SU-DHL-6 (cell line): ENCODE data around the gene COG1.
A peak's percentile ranks its signal among the peaks of the same experiment; 100 is the strongest.

Experiments
- H2AFZ ChIP-seq: fragments of 200-600 bp; sonication (generic); 2 replicates; pipeline ENCODE4 v1.6.1; 2014; ENCODE audit warnings: low read depth, mild to moderate bottlenecking, moderate library complexity, mixed read lengths, antibody characterized with exemption, low read length; ENCODE audit not compliant: severe bottlenecking
- H3F3A ChIP-seq: fragments of 200-600 bp; shearing (Covaris generic); 2 replicates; pipeline ENCODE4 v1.6.0; 2016; ENCODE audit warnings: antibody characterized with exemption, mild to moderate bottlenecking; ENCODE audit not compliant: insufficient read depth
- H3K27ac ChIP-seq: fragments of 200-600 bp; sonication (generic); 2 replicates; pipeline ENCODE4 v1.5.1; 2016; ENCODE audit warnings: low read depth, mild to moderate bottlenecking, low read length, moderate library complexity, mixed read lengths
- H3K27me3 ChIP-seq: fragments of 200-600 bp; sonication (generic), shearing (Covaris generic); 2 replicates; pipeline ENCODE4 v1.6.0; 2014; ENCODE audit warnings: mild to moderate bottlenecking, low read length
- H3K36me3 ChIP-seq: fragments of 200-600 bp; sonication (generic); 2 replicates; pipeline ENCODE4 v1.6.1; 2014; ENCODE audit warnings: mild to moderate bottlenecking, low read length, mixed read lengths
- H3K4me2 ChIP-seq: fragments of 300-600, 200-600 bp; shearing (Covaris generic), sonication (generic); 2 replicates; pipeline ENCODE4 v1.6.0; 2014; ENCODE audit warnings: low read length, low read depth, mild to moderate bottlenecking; ENCODE audit not compliant: poor library complexity, severe bottlenecking
- H3K4me3 ChIP-seq: fragments of 200-600 bp; sonication (generic); 2 replicates; pipeline ENCODE4 v1.5.1; 2014; ENCODE audit warnings: antibody characterized with exemption, low read length, mild to moderate bottlenecking, mixed read lengths; ENCODE audit not compliant: insufficient read depth, poor library complexity, severe bottlenecking
- H3K79me2 ChIP-seq: fragments of 200-600 bp; sonication (generic); 2 replicates; pipeline ENCODE4 v1.6.1; 2014; ENCODE audit warnings: mild to moderate bottlenecking, low read length, moderate library complexity; ENCODE audit not compliant: insufficient read depth
- H3K9ac ChIP-seq: fragments of 200-600 bp; sonication (generic); 2 replicates; pipeline ENCODE4 v1.7.0; 2014; ENCODE audit warnings: mild to moderate bottlenecking, low read length
- H3K9me2 ChIP-seq: fragments of 200-600 bp; sonication (generic); replicated peaks from 2 replicates; pipeline ENCODE4 v1.6.1; 2014; ENCODE audit warnings: low read length; ENCODE audit not compliant: insufficient read depth
- H3K9me3 ChIP-seq: fragments of 200-600 bp; sonication (generic); 2 replicates; pipeline ENCODE4 v1.6.1; 2014; ENCODE audit warnings: low read length, mixed read lengths; ENCODE audit not compliant: insufficient read depth
- H4K20me1 ChIP-seq: fragments of 200-600 bp; sonication (generic); 2 replicates; pipeline ENCODE4 v1.6.1; 2014; ENCODE audit warnings: low read depth, mild to moderate bottlenecking, antibody characterized with exemption, low read length, moderate library complexity, mixed read lengths
- EZH2phosphoT487 ChIP-seq: fragments of 200-600 bp; sonication (generic), shearing (Covaris generic); conservative IDR thresholded peaks from 2 replicates; pipeline ENCODE4 v1.6.1; 2018; ENCODE audit warnings: mild to moderate bottlenecking, antibody characterized with exemption, low read length, moderate library complexity, mixed read lengths
- TF ChIP-seq, protein P1 (sequence below): fragments of 200-600 bp; sonication (generic); IDR thresholded peaks from one replicate; pipeline ENCODE4 v1.5.1; 2017; ENCODE audit warnings: antibody characterized with exemption, mild to moderate bottlenecking, low read length, moderate library complexity; ENCODE audit not compliant: insufficient read depth, poor library complexity, severe bottlenecking

Gene COG1

DNA sequence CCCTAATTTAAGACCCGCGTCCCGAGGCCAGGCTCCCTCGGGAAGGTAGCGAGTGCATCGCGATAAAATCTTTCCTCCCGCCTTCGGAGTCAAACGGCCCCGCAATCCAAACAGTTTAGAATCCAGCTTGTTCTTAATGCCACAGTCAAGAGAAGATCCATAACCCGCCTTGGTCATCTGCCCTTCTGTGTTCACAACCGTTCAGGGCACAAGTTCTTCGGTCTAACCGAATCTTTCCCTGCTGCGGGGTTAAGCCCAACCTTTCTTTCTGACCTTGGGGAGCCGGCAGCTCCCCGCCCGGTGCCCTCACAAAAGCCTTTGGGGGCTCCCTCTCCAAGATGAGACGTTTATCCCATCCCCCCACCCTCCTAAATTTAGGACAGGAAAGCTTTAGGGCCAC, 38.5 kb downstream of the COG1 start:
- no peaks in the 10 kb centered on the region for H3K27me3 ChIP-seq
- H3K9ac ChIP-seq = peak overlapping the region; percentile 92
- peaks cover 67% of the 10 kb centered on the region for H3K79me2 ChIP-seq
- H3K4me2 ChIP-seq = peak overlapping the region; percentile 79
- H3K27ac ChIP-seq = peak overlapping the region; percentile 25
- H3K9me3 ChIP-seq = no peaks in the 10 kb centered on the region
- H3K4me3 ChIP-seq = peak overlapping the region; percentile 93
- H3F3A ChIP-seq = no peaks in the 10 kb centered on the region
- H3K36me3 ChIP-seq = peaks cover 13% of the 10 kb centered on the region; the same call in 1 of the 2 replicates
- TF ChIP-seq EZH2phosphoT487 = no peak
- H2AFZ ChIP-seq = peak overlapping the region; percentile 50
- H4K20me1 ChIP-seq = peaks cover 3% of the 10 kb centered on the region; the same call in 1 of the 2 replicates
- no peaks in the 10 kb centered on the region for H3K9me2 ChIP-seq

DNA sequence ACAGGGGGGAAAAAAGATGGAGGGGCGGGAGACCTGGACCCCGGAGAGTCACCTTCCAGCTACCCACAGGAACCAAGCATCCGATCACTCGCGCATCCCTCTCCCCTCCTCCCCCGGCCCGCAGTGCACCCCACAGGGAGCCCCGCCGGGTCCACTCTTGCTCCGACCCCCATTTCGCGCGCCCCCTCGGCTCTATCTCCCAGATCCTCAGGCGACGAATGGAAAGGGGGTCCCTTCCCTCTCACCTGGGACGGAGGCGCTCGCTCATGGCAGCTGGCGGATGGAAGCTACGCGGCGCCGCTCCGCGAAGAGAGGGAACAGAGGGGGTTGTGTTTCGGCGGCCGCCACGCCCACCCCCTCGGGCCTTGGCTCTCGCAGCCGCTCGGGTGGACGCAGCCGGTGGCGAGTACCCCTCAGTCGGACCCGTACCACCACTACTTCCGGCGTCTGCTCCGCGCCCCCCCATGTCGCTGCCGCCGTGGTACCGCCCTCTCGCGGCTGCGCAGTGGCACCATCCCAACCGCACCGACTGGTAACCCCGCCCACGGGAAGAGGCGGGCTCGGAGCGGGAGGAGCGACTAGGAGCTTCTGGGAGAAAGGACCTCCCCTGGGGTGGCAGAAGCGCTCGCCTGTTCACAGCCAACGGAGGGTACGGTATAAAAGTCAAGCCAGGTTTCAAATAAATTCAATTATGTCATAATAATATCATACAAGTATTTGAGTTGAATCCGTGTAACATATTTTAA, 39.2 kb downstream of the COG1 start:
- Histone ChIP-seq H3K79me2 (peaks cover 65% of the 10 kb centered on the region), H3F3A (no peaks in the 10 kb centered on the region)
- no peak for TF ChIP-seq EZH2phosphoT487
- TF ChIP-seq, protein P1, sequence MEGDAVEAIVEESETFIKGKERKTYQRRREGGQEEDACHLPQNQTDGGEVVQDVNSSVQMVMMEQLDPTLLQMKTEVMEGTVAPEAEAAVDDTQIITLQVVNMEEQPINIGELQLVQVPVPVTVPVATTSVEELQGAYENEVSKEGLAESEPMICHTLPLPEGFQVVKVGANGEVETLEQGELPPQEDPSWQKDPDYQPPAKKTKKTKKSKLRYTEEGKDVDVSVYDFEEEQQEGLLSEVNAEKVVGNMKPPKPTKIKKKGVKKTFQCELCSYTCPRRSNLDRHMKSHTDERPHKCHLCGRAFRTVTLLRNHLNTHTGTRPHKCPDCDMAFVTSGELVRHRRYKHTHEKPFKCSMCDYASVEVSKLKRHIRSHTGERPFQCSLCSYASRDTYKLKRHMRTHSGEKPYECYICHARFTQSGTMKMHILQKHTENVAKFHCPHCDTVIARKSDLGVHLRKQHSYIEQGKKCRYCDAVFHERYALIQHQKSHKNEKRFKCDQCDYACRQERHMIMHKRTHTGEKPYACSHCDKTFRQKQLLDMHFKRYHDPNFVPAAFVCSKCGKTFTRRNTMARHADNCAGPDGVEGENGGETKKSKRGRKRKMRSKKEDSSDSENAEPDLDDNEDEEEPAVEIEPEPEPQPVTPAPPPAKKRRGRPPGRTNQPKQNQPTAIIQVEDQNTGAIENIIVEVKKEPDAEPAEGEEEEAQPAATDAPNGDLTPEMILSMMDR = no peak

DNA sequence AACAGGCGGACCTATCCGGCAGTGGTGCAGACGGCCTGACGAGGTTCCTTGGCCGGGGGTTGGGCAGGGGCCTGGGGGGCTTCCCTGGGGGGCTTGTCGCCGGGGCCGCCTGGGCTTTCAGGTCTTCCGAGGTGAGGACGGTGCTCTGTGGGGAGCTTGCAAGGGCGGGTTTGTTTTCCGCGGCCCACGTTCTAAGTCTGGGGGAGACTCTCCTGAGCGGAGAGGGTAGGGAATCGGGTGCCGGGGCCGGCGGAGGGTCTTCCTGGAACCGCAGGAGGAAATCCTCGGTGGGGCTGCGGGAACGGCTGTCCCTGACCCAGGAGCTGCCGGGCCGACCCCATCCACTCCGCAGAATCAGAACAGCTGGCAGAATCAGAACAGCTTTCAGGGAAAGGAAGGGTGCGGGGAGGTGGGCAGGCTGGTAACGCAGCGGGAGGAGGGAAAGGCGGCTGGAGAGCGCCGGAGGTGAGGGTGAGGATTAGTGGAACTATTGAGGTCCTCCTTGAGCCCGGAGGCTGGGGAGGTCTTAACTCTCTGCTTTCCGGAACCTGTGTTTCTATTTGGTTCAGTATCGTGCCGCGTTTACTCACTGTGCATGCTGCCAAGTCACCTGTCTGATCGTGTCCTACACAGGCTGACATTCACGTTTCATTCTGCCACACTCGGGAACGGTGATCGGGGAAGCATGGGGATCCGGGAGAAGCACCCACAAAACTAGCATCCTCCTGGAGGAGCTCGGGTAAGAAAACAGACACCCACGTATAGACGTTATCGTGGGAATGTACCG, 39.9 kb downstream of the COG1 start:
- no peaks in the 10 kb centered on the region for H4K20me1 ChIP-seq
- H3K79me2 ChIP-seq = peaks cover 64% of the 10 kb centered on the region
- TF ChIP-seq EZH2phosphoT487 = no peak
- TF ChIP-seq, protein P1 = no peak
- no peaks in the 10 kb centered on the region for H3K27me3 ChIP-seq
- H3K36me3 ChIP-seq = peaks cover 13% of the 10 kb centered on the region; the same call in 1 of the 2 replicates
- peak overlapping the region; percentile 92 for H3K9ac ChIP-seq
- H3K4me2 ChIP-seq = peak overlapping the region; percentile 82
- H2AFZ ChIP-seq = peak overlapping the region; percentile 78
- peak overlapping the region; percentile 93 for H3K4me3 ChIP-seq
- H3K9me2 ChIP-seq = no peaks in the 10 kb centered on the region
- H3K27ac ChIP-seq = peak overlapping the region; percentile 60
- no peaks in the 10 kb centered on the region for H3F3A ChIP-seq
- no peaks in the 10 kb centered on the region for H3K9me3 ChIP-seq

More for the DNA sequence above, 39.2 kb downstream of the COG1 start:
- peak overlapping the region; percentile 60 for H3K27ac ChIP-seq
- H3K9ac ChIP-seq = peak overlapping the region; percentile 92
- no peaks in the 10 kb centered on the region for H4K20me1 ChIP-seq
- H2AFZ ChIP-seq = peak overlapping the region; percentile 78
- H3K36me3 ChIP-seq = peaks cover 13% of the 10 kb centered on the region; the same call in 1 of the 2 replicates
- H3K4me3 ChIP-seq = peak overlapping the region; percentile 93
- peak overlapping the region; percentile 82 for H3K4me2 ChIP-seq
- H3K9me3 ChIP-seq = no peaks in the 10 kb centered on the region
- H3K9me2 ChIP-seq = no peaks in the 10 kb centered on the region
- H3K27me3 ChIP-seq = no peaks in the 10 kb centered on the region
